ENCODE results near the gene WDR89.
"Not testable (repeated sequence)": the region's sequence is repeated elsewhere in the genome, so short reads cannot be mapped to it uniquely, and the experiment has no call there.

Gene WDR89

GRCh38 chr14:63666335-63666734 lies 24.7 kb upstream of the WDR89 start:
- Mint-ChIP-seq H3K9me3 (no peaks in the 10 kb centered on the region), H3K27ac (no peak overlapping the region), H3K4me1 (no peaks in the 10 kb centered on the region), H3K27me3 (no peaks in the 10 kb centered on the region), H3K36me3 (peaks cover 0 to 4% of the 10 kb centered on the region in 2 donors), H3K4me3 (no peak overlapping the region)
- DNase-seq (no peak), ATAC-seq (replicated peaks) (no peak)

DNA sequence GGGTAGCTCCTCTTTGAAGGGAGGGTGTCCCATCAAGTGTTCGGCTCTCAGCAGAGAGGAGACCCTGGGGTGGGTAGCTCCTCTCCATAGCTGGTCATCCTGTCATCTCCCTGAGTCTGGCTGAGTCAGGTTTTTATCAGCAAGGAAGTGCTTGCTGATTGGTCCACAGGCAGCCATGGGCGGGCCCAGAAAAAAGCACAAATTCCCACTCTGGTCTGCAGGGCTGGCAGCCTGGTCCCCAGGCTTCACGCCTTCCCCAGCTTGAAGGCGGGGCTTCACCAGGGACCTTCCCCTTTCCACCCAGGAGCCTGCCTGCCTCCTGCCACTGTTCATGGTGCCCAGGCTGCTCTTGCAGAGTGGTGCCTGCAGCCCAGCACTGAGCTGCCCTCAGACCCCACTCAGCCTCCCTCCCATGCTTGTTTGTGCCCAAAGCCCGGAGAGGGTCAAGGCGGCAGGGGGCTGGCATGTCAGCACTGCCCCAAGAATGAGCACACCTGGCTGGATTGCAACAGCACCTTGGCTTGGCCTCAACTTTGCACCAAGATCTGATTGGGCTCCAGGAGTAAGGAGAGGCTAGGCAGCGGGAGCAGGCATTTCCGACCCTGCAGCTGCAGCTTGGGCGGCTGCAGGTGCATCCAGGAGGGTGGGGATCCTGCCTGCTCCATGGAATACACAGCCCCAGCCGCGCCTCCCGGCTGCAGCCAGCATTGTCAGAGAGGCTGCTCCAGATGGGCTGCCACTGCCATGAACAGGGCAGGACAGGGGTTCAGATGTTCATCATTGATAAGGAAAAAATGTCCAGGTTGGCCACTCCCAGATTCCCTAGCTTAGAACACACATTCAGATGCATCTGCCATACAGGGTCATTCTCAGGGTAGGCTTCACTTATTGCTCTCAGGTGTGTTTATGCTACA lies 22.0 kb upstream of the WDR89 start:
- Mint-ChIP-seq H3K36me3 (peaks cover 2 to 11% of the 10 kb centered on the region in 2 donors), H3K27me3 (no peaks in the 10 kb centered on the region), H3K4me1 (peaks cover 0 to 2% of the 10 kb centered on the region in 2 donors), H3K4me3 (no peak overlapping the region), H3K9me3 (no peaks in the 10 kb centered on the region), H3K27ac (no peak overlapping the region)
- no peak for DNase-seq
- ATAC-seq (replicated peaks): peak in 1 of 2 donors; percentile 20

GRCh38 chr14:63662776-63663175 lies 21.1 kb upstream of the WDR89 start:
- Mint-ChIP-seq H3K27me3 (no peaks in the 10 kb centered on the region), H3K9me3 (no peaks in the 10 kb centered on the region), H3K27ac (no peak overlapping the region), H3K36me3 (peaks cover 3 to 11% of the 10 kb centered on the region in 2 donors), H3K4me3 (no peak overlapping the region), H3K4me1 (peaks cover 0 to 2% of the 10 kb centered on the region in 2 donors)
- ATAC-seq (replicated peaks) (no peak), DNase-seq (no peak)

DNA sequence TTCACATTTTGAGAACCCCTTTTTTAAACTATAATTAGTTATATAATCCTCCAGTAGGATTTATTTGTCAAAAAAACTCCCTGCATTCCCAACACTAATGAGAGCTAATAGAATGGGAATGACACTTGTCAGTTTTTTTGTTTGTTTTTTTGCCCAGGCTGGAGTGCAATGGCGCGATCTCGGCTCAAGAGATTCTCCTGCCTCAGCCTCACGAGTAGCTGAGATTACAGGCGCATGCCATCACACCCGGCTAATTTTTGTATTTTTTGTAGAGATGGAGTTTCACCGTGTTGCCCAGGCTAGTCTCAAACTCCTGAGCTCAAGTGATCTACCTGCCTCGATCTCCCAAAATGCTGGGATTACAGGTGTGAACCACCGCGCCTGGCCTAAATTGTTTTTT lies 20.2 kb upstream of the WDR89 start:
- not testable (repeated sequence) for H3K4me3 Mint-ChIP-seq; H3K27me3 Mint-ChIP-seq; H3K27ac Mint-ChIP-seq; ATAC-seq (replicated peaks); DNase-seq; H3K9me3 Mint-ChIP-seq; H3K4me1 Mint-ChIP-seq
- H3K36me3 Mint-ChIP-seq: peaks cover 4 to 16% of the 10 kb centered on the region in 2 donors

GRCh38 chr14:63659726-63660125 lies 18.1 kb upstream of the WDR89 start:
- Mint-ChIP-seq H3K27ac (no peak overlapping the region), H3K36me3 (peaks cover 6 to 17% of the 10 kb centered on the region in 2 donors), H3K27me3 (no peaks in the 10 kb centered on the region), H3K9me3 (no peaks in the 10 kb centered on the region), H3K4me1 (peaks cover 8% of the 10 kb centered on the region in 2 donors), H3K4me3 (no peak overlapping the region)
- DNase-seq (no peak), ATAC-seq (replicated peaks) (no peak)

DNA sequence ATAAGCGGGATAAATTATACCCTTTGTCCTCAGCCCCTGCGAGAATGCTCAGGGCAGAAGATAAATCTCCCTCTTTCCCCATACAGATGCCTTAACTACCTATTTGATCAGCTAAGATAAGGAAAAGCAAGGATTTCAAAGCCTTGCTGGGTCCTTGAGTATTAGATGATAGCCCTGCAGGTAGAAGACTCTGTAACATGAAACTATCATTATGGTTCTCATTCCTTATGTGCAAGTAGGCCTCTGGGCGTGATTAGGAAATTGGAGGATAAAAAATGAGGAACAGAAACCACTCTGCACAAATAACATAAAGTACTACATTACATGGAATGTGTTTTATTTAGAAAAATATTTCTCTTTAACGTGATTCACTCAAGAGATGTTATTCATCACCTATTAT lies 14.5 kb upstream of the WDR89 start:
- Mint-ChIP-seq H3K27me3 (no peaks in the 10 kb centered on the region), H3K27ac (no peak overlapping the region), H3K9me3 (no peaks in the 10 kb centered on the region), H3K36me3 (peaks cover 6 to 18% of the 10 kb centered on the region in 2 donors), H3K4me3 (no peak overlapping the region), H3K4me1 (peaks cover 8% of the 10 kb centered on the region in 2 donors)
- DNase-seq (no peak), ATAC-seq (replicated peaks) (no peak)

GRCh38 chr14:63654936-63655335 lies 13.3 kb upstream of the WDR89 start:
- Mint-ChIP-seq H3K9me3 (no peaks in the 10 kb centered on the region), H3K27me3 (no peaks in the 10 kb centered on the region), H3K27ac (no peak overlapping the region), H3K4me3 (no peak overlapping the region), H3K36me3 (peaks cover 6 to 18% of the 10 kb centered on the region in 2 donors), H3K4me1 (peaks cover 8% of the 10 kb centered on the region in 2 donors)
- ATAC-seq (replicated peaks) (no peak), DNase-seq (no peak)

GRCh38 chr14:63654346-63654745 lies 12.7 kb upstream of the WDR89 start:
- Mint-ChIP-seq H3K4me1 (peaks cover 8% of the 10 kb centered on the region in 2 donors), H3K27me3 (no peaks in the 10 kb centered on the region), H3K4me3 (no peak overlapping the region), H3K36me3 (peaks cover 4 to 12% of the 10 kb centered on the region in 2 donors), H3K27ac (no peak overlapping the region), H3K9me3 (no peaks in the 10 kb centered on the region)
- no peak for ATAC-seq (replicated peaks)
- DNase-seq: no peak

- ATAC-seq (replicated peaks): no peak
- Mint-ChIP-seq H3K27ac (no peak overlapping the region), H3K36me3 (peaks cover 5 to 16% of the 10 kb centered on the region in 2 donors), H3K9me3 (no peaks in the 10 kb centered on the region), H3K27me3 (no peaks in the 10 kb centered on the region), H3K4me3 (no peak overlapping the region), H3K4me1 (peaks cover 10 to 16% of the 10 kb centered on the region in 2 donors)
- no peak for DNase-seq
Observed at GRCh38 chr14:63652406-63652805, 10.7 kb upstream of the WDR89 start.

- Mint-ChIP-seq H3K27ac (no peak overlapping the region), H3K4me3 (no peak overlapping the region)
Observed at GRCh38 chr14:63650256-63650952, 8.7 kb upstream of the WDR89 start.

GRCh38 chr14:63647696-63648410 lies 6.2 kb upstream of the WDR89 start:
- H3K27me3 Mint-ChIP-seq: no peaks in the 10 kb centered on the region
- H3K4me3 Mint-ChIP-seq: no peak overlapping the region
- H3K36me3 Mint-ChIP-seq: peaks cover 3 to 5% of the 10 kb centered on the region in 2 donors
- ATAC-seq (replicated peaks): peak; percentile 57 to 65
- H3K9me3 Mint-ChIP-seq: no peaks in the 10 kb centered on the region
- H3K4me1 Mint-ChIP-seq: peaks cover 6 to 10% of the 10 kb centered on the region in 2 donors
- DNase-seq: no peak
- H3K27ac Mint-ChIP-seq: no peak overlapping the region

More at GRCh38 chr14:63650256-63650952, 8.7 kb upstream of the WDR89 start:
- H3K27me3 Mint-ChIP-seq: no peaks in the 10 kb centered on the region
- no peaks in the 10 kb centered on the region for H3K9me3 Mint-ChIP-seq
- peaks cover 4 to 10% of the 10 kb centered on the region in 2 donors for H3K4me1 Mint-ChIP-seq
- H3K36me3 Mint-ChIP-seq: peaks cover 3 to 8% of the 10 kb centered on the region in 2 donors
- ATAC-seq (replicated peaks): peak in 1 of 2 donors; percentile 16
- no peak for DNase-seq

DNA sequence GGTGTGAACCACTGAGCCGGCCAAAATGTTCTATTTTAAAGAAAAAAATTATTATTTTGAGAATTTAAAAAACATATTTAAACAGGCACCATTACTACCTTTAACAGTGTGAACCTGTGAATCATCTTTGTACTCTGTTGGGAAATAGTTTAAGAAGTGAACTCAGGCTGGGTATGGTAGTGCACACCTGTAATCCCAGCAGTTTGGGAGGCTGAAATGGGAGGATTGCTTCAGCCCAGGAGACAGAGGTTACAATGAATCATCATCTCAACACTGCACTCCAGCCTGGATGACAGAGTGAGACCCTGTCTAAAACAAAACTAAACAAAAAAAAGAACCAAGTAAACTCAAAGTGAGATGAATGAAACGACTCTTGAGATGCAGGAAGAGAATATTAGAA lies 3.1 kb upstream of the WDR89 start:
- ATAC-seq (replicated peaks) (no peak), DNase-seq (no peak)
- Mint-ChIP-seq H3K27ac (no peak overlapping the region), H3K36me3 (peaks cover 3 to 7% of the 10 kb centered on the region in 2 donors), H3K4me1 (peaks cover 6 to 12% of the 10 kb centered on the region in 2 donors), H3K27me3 (no peaks in the 10 kb centered on the region), H3K9me3 (no peaks in the 10 kb centered on the region), H3K4me3 (no peak overlapping the region)

DNA sequence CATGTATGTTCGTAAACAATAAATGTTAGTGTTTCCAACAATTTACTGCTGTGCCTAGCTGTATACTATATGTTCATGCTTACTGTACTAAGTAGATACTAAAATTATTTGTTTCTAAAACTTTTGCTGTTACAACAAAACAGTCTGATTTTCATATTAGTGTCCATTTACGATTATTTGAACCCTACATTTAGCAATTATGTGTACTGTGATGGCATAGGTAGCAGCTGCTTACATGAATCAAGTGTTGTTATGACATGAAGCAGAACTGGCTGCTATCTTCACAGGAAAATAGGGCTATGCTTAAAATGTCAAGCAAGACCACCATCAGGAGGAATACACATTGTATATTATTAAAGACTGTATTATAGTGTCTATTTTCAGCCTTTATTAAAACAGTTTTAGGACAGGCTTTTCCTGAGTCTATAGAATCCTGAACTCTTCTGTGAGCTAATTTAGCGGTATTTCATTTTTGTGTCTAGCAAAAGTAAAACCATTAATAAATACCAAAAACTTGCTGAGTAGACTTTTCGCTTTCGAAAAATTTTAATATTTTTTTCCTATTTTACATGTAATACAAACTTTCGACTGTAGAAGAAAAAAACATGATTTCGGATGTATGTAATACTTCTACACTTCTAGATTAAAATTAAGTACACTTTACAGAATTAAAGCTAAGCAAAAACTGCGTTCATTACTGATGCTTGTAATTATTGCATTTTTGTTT lies 1.1 kb upstream of the WDR89 start:
- DNase-seq (no peak), ATAC-seq (replicated peaks) (no peak)
- H3K4me1 Mint-ChIP-seq: peaks cover 16 to 28% of the 10 kb centered on the region in 2 donors
- peak overlapping the region; percentile 91 to 98 for H3K4me3 Mint-ChIP-seq
- no peaks in the 10 kb centered on the region for H3K27me3 Mint-ChIP-seq
- peaks cover 13 to 15% of the 10 kb centered on the region in 2 donors for H3K36me3 Mint-ChIP-seq
- no peaks in the 10 kb centered on the region for H3K9me3 Mint-ChIP-seq
- no peak overlapping the region for H3K27ac Mint-ChIP-seq

DNA sequence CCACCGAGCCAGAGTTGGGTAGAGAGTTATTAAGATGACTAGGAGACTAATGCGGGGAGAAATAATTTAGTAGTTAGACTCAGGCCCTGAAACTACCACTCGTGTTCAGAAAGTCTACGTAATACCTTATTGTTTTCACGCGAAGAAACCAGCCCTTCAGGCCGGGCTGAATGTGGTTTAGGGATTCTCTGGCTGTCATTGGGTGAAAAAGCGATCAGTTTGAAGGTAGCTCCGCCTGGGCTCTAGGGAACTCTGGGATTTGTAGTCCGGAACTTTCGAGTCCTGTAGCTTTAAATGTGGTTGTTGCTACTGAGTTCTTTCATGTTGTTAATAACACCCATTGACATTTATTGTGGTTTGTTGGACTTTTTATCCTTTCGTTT lies 549 bp upstream of the WDR89 start:
- DNase-seq: peak; percentile 77
- H3K27ac Mint-ChIP-seq: peak overlapping the region; percentile 99
- peaks cover 11 to 15% of the 10 kb centered on the region in 2 donors for H3K36me3 Mint-ChIP-seq
- peaks cover 14 to 23% of the 10 kb centered on the region in 2 donors for H3K4me1 Mint-ChIP-seq
- no peaks in the 10 kb centered on the region for H3K9me3 Mint-ChIP-seq
- no peaks in the 10 kb centered on the region for H3K27me3 Mint-ChIP-seq
- peak overlapping the region; percentile 91 to 98 for H3K4me3 Mint-ChIP-seq
- ATAC-seq (replicated peaks): peak; percentile 73

Measured in stimulated activated naive B cell treated with anti-CD40 and anti-IgM and Interleukin-4, amounts not matched to agents 10 μg/mL and 1 μg/mL and 100 μg/mL, for 72 hours (primary cell).